Common myeloid progenitor, CD34-positive (primary cell): ENCODE measurements around the gene KRTAP9-2.
"Not testable (repeated sequence)": the region's sequence is repeated elsewhere in the genome, so short reads cannot be mapped to it uniquely, and the experiment has no call there.

Source experiments
- CTCF ChIA-PET: fragments of 350-600 bp; sonication (Branson Sonifier 250); formaldehyde crosslinking; loops from one replicate; lab custom pipeline; 2021; ENCODE audit warnings: antibody characterized with exemption; lab: Charles Lee
- POLR2A ChIA-PET: fragments of 350-600 bp; sonication (Branson Sonifier 250); formaldehyde crosslinking; loops from one replicate; lab custom pipeline; 2021; ENCODE audit warnings: antibody characterized with exemption; lab: Charles Lee
- DNase-seq, 3 donors: peaks; one replicate each; pipeline versions ENCODE4 v3.0.0 to v3.0.0-alpha.2; 2013
- H3K27ac ChIP-seq, 2 experiments: 1 replicate in 1 of 2; 2 replicates in 1 of 2; pipeline ENCODE4 v1.7.0; 2013; ENCODE audit warnings: inconsistent platforms in 2 of 2, low read length in 2 of 2, mild to moderate bottlenecking in 2 of 2, low read depth in 1 of 2, moderate library complexity in 1 of 2; ENCODE audit not compliant: severe bottlenecking in 2 of 2, insufficient read depth in 1 of 2, poor library complexity in 1 of 2
- H3K27me3 ChIP-seq, 5 experiments: replicated peaks in 2 of 5; 1 replicate in 3 of 5; 2 replicates in 2 of 5; pipeline versions ENCODE4 v1.6.1 to v1.7.0; 2013; ENCODE audit warnings: low read length in 4 of 5, mild to moderate bottlenecking in 2 of 5, moderate library complexity in 2 of 5, inconsistent platforms in 1 of 5; ENCODE audit not compliant: insufficient read depth in 5 of 5, control insufficient read depth in 4 of 5
- H3K36me3 ChIP-seq, 4 experiments: 1 replicate in 2 of 4; 2 replicates in 2 of 4; pipeline versions ENCODE4 v1.6.1 to v1.7.0; 2013; ENCODE audit warnings: low read length in 3 of 4, control low read depth in 1 of 4, mild to moderate bottlenecking in 1 of 4; ENCODE audit not compliant: control insufficient read depth in 4 of 4, insufficient read depth in 4 of 4
- H3K4me1 ChIP-seq, 4 experiments: 1 replicate in 3 of 4; 2 replicates in 1 of 4; pipeline versions ENCODE4 v1.6.1 to v1.7.1; 2013; ENCODE audit warnings: low read length in 3 of 4, mild to moderate bottlenecking in 3 of 4, control low read depth in 1 of 4, inconsistent platforms in 1 of 4, moderate library complexity in 1 of 4; ENCODE audit not compliant: control insufficient read depth in 4 of 4, insufficient read depth in 4 of 4; ENCODE audit errors: control extremely low read depth in 1 of 4
- H3K4me3 ChIP-seq, 7 experiments: 1 replicate in 4 of 7; 2 replicates in 3 of 7; pipeline versions ENCODE4 v1.5.1 to v1.7.0; 2013; ENCODE audit warnings: mild to moderate bottlenecking in 7 of 7, low read length in 6 of 7, moderate library complexity in 6 of 7, inconsistent platforms in 2 of 7, low read depth in 2 of 7, control low read depth in 1 of 7; ENCODE audit not compliant: insufficient read depth in 4 of 7, control insufficient read depth in 1 of 7; ENCODE audit errors: extremely low read depth in 1 of 7
- H3K9me3 ChIP-seq, 5 experiments: 1 replicate in 4 of 5; 2 replicates in 1 of 5; pipeline versions ENCODE4 v1.6.1 to v1.7.1; 2013; ENCODE audit warnings: low read length in 4 of 5, mild to moderate bottlenecking in 2 of 5, inconsistent platforms in 1 of 5, low read depth in 1 of 5, moderate library complexity in 1 of 5; ENCODE audit not compliant: control insufficient read depth in 4 of 5, insufficient read depth in 2 of 5; ENCODE audit errors: control extremely low read depth in 1 of 5
- WGBS: methylation state at CpG from one replicate; pipeline ENCODE4 v1.1.5; 2013; ENCODE audit not compliant: insufficient coverage; 5-methylcytosine and 5-hydroxymethylcytosine counted together

The KRTAP9-2 gene

GRCh38 chr17:41255381-41256290 is 29.2 kb downstream of the KRTAP9-2 start, which contains the start of gene KRTAP9-9:
Gene KRTAP9-9 (plus strand): TSS chr17:41255384.
- H3K27me3 ChIP-seq, CTCF ChIA-PET, DNase-seq, H3K4me1 ChIP-seq, H3K9me3 ChIP-seq, H3K36me3 ChIP-seq, H3K27ac ChIP-seq, POLR2A ChIA-PET, H3K4me3 ChIP-seq: not testable (repeated sequence)
- WGBS, result 98% methylated on average over 5 of the region's 5 CpGs

DNA sequence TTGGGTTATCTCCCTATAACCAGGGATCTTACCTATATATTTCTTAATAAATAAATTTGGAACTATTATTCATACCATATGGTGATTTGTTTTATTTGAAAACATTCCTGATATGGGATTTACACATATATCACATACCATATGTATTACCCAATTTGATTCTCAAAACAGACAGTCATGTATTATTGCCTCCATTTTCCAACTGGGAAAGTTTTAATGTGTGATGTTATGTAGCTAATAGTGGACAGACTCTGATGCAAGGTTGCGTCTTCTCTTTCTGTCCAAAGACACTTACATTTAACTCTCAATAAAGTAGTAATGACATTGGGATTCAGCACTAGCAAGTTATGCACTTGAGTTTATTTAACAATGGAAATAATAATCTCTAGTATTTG is 29.8 kb downstream of the KRTAP9-2 start:
- no CpG with 5 or more reads among the region's 1 CpG for WGBS
- CTCF ChIA-PET, result no interaction called here
- no peak for DNase-seq
- POLR2A ChIA-PET, result no interaction called here
- H3K27ac ChIP-seq, result no peak overlapping the region
- H3K27me3 ChIP-seq, result peaks cover 0 to 8% (median 0%) of the 10 kb centered on the region in 5 experiments
- H3K9me3 ChIP-seq, result no peaks in the 10 kb centered on the region
- no peaks in the 10 kb centered on the region for H3K36me3 ChIP-seq
- no peaks in the 10 kb centered on the region for H3K4me1 ChIP-seq
- H3K4me3 ChIP-seq, result no peak overlapping the region

GRCh38 chr17:41258406-41258805 is 32.0 kb downstream of the KRTAP9-2 start:
- H3K4me3 ChIP-seq, result no peak overlapping the region
- ChIA-PET POLR2A (no interaction called here), CTCF (no interaction called here)
- H3K27ac ChIP-seq, result no peak overlapping the region
- H3K36me3 ChIP-seq, result no peaks in the 10 kb centered on the region
- peaks cover 0 to 8% (median 0%) of the 10 kb centered on the region in 5 experiments for H3K27me3 ChIP-seq
- no peaks in the 10 kb centered on the region for H3K9me3 ChIP-seq
- no peak for DNase-seq
- H3K4me1 ChIP-seq, result no peaks in the 10 kb centered on the region

DNA sequence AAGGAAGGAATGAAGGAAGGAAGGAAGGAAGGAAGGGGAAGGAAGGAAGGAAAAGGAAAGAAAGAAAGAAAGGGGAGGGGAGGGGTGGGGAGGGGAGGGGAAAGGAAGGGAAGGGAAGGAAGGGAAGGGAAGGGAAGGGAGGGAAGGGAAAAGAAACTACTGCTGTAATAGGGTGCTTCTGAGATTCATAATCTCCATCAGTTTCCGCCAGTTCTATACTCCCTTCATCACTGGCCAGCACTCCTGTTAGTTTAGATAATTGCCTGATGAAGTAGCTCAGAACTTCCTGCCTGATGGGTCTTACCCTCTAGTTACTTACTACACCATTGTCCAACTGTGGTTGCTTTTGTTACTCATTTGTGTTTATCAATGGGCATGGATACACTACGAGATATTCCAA is 36.8 kb downstream of the KRTAP9-2 start:
- H3K36me3 ChIP-seq, result no peaks in the 10 kb centered on the region
- no CpG with 5 or more reads among the region's 2 CpGs for WGBS
- H3K9me3 ChIP-seq, result no peaks in the 10 kb centered on the region
- no peak for DNase-seq
- H3K4me3 ChIP-seq, result no peak overlapping the region
- no peak overlapping the region for H3K27ac ChIP-seq
- H3K27me3 ChIP-seq, result peaks cover 0 to 5% (median 0%) of the 10 kb centered on the region in 5 experiments
- CTCF ChIA-PET, result no interaction called here
- POLR2A ChIA-PET, result no interaction called here
- H3K4me1 ChIP-seq, result no peaks in the 10 kb centered on the region

GRCh38 chr17:41264599-41264998 is 38.2 kb downstream of the KRTAP9-2 start:
- DNase-seq, result no peak
- Histone ChIP-seq H3K27ac (no peak overlapping the region), H3K4me1 (no peaks in the 10 kb centered on the region), H3K4me3 (no peak overlapping the region), H3K9me3 (no peaks in the 10 kb centered on the region), H3K36me3 (no peaks in the 10 kb centered on the region), H3K27me3 (peaks cover 0 to 5% (median 0%) of the 10 kb centered on the region in 5 experiments)
- ChIA-PET POLR2A (no interaction called here), CTCF (interaction anchor here (0.6 kb wide), 1 partner anchor 66 kb away, joined by 3 read pairs; no protein-coding TSS in a partner anchor)
- 100% methylated on average over 2 of the region's 3 CpGs for WGBS

GRCh38 chr17:41265078-41265477 is 38.6 kb downstream of the KRTAP9-2 start, which contains the start of gene KRTAP9-6:
Gene KRTAP9-6 (plus strand): TSS chr17:41265378. CDS start chr17:41265378, 0 bp downstream.
- ChIA-PET POLR2A (no interaction called here), CTCF (interaction anchor here (0.6 kb wide), 1 partner anchor 66 kb away, joined by 3 read pairs; no protein-coding TSS in a partner anchor)
- Histone ChIP-seq H3K27me3 (peaks cover 0 to 5% (median 0%) of the 10 kb centered on the region in 5 experiments), H3K4me1 (no peaks in the 10 kb centered on the region), H3K27ac (no peak within 1 kb of the TSS), H3K4me3 (no peak within 1 kb of the TSS), H3K36me3 (no peaks in the 10 kb centered on the region), H3K9me3 (no peaks in the 10 kb centered on the region)
- WGBS, result no CpG with 5 or more reads among the region's 2 CpGs
- no peak for DNase-seq

DNA sequence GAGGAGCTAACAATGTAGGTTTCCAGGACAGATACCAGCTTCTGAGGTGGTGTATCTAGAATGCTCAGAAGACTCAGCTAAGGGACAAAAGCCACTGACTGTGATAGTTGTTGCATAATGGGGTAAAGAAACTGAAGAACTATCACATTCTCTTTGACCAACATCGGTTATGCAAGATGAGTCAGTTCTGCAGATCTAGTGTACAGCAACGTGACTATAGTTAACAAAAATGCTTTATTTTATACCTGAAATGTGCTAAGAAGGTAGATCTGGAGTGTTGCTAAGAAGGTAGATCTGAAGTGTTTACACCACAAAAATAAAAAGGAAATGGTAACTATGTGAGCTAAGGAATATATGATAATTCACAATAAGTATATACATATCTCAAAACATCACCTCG is 41.3 kb downstream of the KRTAP9-2 start:
- Histone ChIP-seq H3K27ac (no peak overlapping the region), H3K36me3 (no peaks in the 10 kb centered on the region), H3K27me3 (peaks cover 0 to 5% (median 0%) of the 10 kb centered on the region in 5 experiments), H3K4me3 (no peak overlapping the region), H3K9me3 (no peaks in the 10 kb centered on the region), H3K4me1 (no peaks in the 10 kb centered on the region)
- no CpG with 5 or more reads among the region's 3 CpGs for WGBS
- DNase-seq, result no peak
- ChIA-PET POLR2A (no interaction called here), CTCF (no interaction called here)
